MCF 10A (cell line): ENCODE measurements around the gene ECD. TPM values are rescaled to one million over a fixed set of nuclear protein-coding genes. Genes with fewer than 3 reads are reported as not detected.
"Not testable (repeated sequence)": the region's sequence is repeated elsewhere in the genome, so short reads cannot be mapped to it uniquely, and the experiment has no call there.

Experiments used
- BruUV-seq: library from RNA; stranded (reverse); fragments of 400-500 nt; replicated peaks from 2 replicates; lab custom pipeline; 2021; lab: Mats Ljungman, UMichigan
- CTCF ChIA-PET: fragments of 300-600 bp; sonication (Branson Sonifier 250); formaldehyde crosslinking; extraction: SDS; loops from one replicate; lab custom pipeline; 2021; ENCODE audit warnings: antibody characterized with exemption, inconsistent platforms; lab: Yijun Ruan, JAX
- POLR2A ChIA-PET: fragments of 300-600, 350-650 bp; sonication (Branson Sonifier 250); formaldehyde crosslinking; extraction: SDS; loops from one replicate; lab custom pipeline; 2020; ENCODE audit warnings: antibody characterized with exemption, inconsistent platforms; lab: Yijun Ruan, JAX
- DNase-seq: peaks from one replicate; pipeline ENCODE4 v3.0.0-alpha.2; 2018; ENCODE audit not compliant: unreplicated experiment
- H3K27ac Mint-ChIP-seq: one replicate; pipeline ENCODE4 v1.8.0; 2022; ENCODE audit warnings: mild to moderate bottlenecking, low read depth, mixed read lengths; ENCODE audit not compliant: unreplicated experiment
- H3K27me3 Mint-ChIP-seq: one replicate; pipeline ENCODE4 v1.8.0; 2022; ENCODE audit warnings: mixed read lengths; ENCODE audit not compliant: insufficient read depth, unreplicated experiment
- H3K36me3 Mint-ChIP-seq: one replicate; pipeline ENCODE4 v1.8.0; 2022; ENCODE audit warnings: mild to moderate bottlenecking, moderate library complexity, mixed read lengths; ENCODE audit not compliant: insufficient read depth, unreplicated experiment
- H3K4me1 Mint-ChIP-seq: one replicate; pipeline ENCODE4 v1.8.0; 2022; ENCODE audit warnings: mixed read lengths; ENCODE audit not compliant: insufficient read depth, unreplicated experiment
- H3K4me3 Mint-ChIP-seq: one replicate; pipeline ENCODE4 v1.8.0; 2022; ENCODE audit warnings: mild to moderate bottlenecking, moderate library complexity, mixed read lengths; ENCODE audit not compliant: unreplicated experiment
- H3K9me3 Mint-ChIP-seq: one replicate; pipeline ENCODE4 v1.8.0; 2022; ENCODE audit warnings: mixed read lengths; ENCODE audit not compliant: unreplicated experiment
- CTCF ChIP-seq: fragments of 200-600 bp; IDR thresholded peaks from one replicate; pipeline ENCODE4 v1.8.0; 2022; ENCODE audit warnings: antibody characterized with exemption, mild to moderate bottlenecking; ENCODE audit not compliant: unreplicated experiment
- intact Hi-C: fragments of 100-400 bp; cut with micrococcal nuclease; formaldehyde crosslinking; loops from 2 replicates; pipeline ENCODE4 v1.14.1; 2022
- total RNA-seq: library from RNA; stranded (reverse); gene quantifications from 2 replicates; pipeline ENCODE4 v1.2.3, GENCODE V29; 2022

Gene ECD
- total RNA-seq, 1 experiment from 2014 or later = 29.9 TPM

GRCh38 chr10:73116017-73116416 is 51.8 kb downstream of the ECD start:
- Mint-ChIP-seq H3K9me3 (no peaks in the 10 kb centered on the region), H3K27ac (no peak overlapping the region), H3K4me1 (peaks cover 12% of the 10 kb centered on the region), H3K27me3 (no peaks in the 10 kb centered on the region), H3K36me3 (peaks cover 5% of the 10 kb centered on the region), H3K4me3 (no peak overlapping the region)
- intact Hi-C loops = no loop called here
- BruUV-seq = no TSS peak
- no peak for DNase-seq
- TF ChIP-seq CTCF = no peak
- ChIA-PET CTCF (interaction anchor here (0.8 to 1.1 kb wide), 2 partner anchors 20 to 43 kb away, joined by 3 to 5 read pairs; no protein-coding TSS in a partner anchor), POLR2A (interaction anchor here (0.5 to 7.8 kb wide), 2 partner anchors 20 to 1244 kb away, joined by 3 to 64 read pairs; partner anchors contain the start of gene P4HA1)

- POLR2A ChIA-PET = interaction anchor here (0.7 to 7.8 kb wide), 6 partner anchors 15 to 777 kb away, joined by 3 to 64 read pairs (median 4); partner anchors contain the start of gene P4HA1
Measured at GRCh38 chr10:73113551-73113950, 54.3 kb downstream of the ECD start.

GRCh38 chr10:73112032-73112431 is 55.8 kb downstream of the ECD start:
- H3K4me3 Mint-ChIP-seq, DNase-seq, intact Hi-C loops, H3K27me3 Mint-ChIP-seq, BruUV-seq, H3K4me1 Mint-ChIP-seq, H3K27ac Mint-ChIP-seq, H3K9me3 Mint-ChIP-seq, H3K36me3 Mint-ChIP-seq: not testable (repeated sequence)
- ChIA-PET POLR2A (interaction anchor here (0.5 to 5.9 kb wide), 17 partner anchors 13 to 837 kb away, joined by 3 to 200 read pairs (median 5); partner anchors contain the start of genes FAM149B1, MRPS16 and P4HA1), CTCF (interaction anchor here (1.0 to 2.8 kb wide), 2 partner anchors 16 to 47 kb away, joined by 4 to 32 read pairs; partner anchors contain the start of gene P4HA1)

More at GRCh38 chr10:73113551-73113950, 54.3 kb downstream of the ECD start:
- no TSS peak for BruUV-seq
- TF ChIP-seq CTCF = no peak
- peaks cover 12% of the 10 kb centered on the region for H3K4me1 Mint-ChIP-seq
- H3K27me3 Mint-ChIP-seq = no peaks in the 10 kb centered on the region
- CTCF ChIA-PET = interaction anchor here (0.7 to 1.3 kb wide), 3 partner anchors 17 to 1882 kb away, joined by 3 to 5 read pairs (median 4); partner anchors contain the start of gene P4HA1
- peak overlapping the region; percentile 61 for H3K27ac Mint-ChIP-seq
- no peak overlapping the region for H3K4me3 Mint-ChIP-seq
- H3K9me3 Mint-ChIP-seq = no peaks in the 10 kb centered on the region
- peak; percentile 48 for DNase-seq
- peaks cover 4% of the 10 kb centered on the region for H3K36me3 Mint-ChIP-seq
- intact Hi-C loops = no loop called here

- ChIA-PET CTCF (interaction anchor here (0.6 to 2.8 kb wide), 6 partner anchors 10 to 448 kb away, joined by 3 to 32 read pairs (median 4); partner anchors contain the start of gene P4HA1), POLR2A (interaction anchor here (0.6 to 5.9 kb wide), 24 partner anchors 8 to 1147 kb away, joined by 3 to 200 read pairs (median 4); partner anchors contain the start of genes DNAJB12, DNAJC9, FAM149B1 and MRPS16)
- intact Hi-C loops = loop anchor here (2.0 kb wide), 1 partner anchor 14 kb away; the partner anchor contains the start of gene P4HA1
- Mint-ChIP-seq H3K9me3 (no peaks in the 10 kb centered on the region), H3K27me3 (no peaks in the 10 kb centered on the region), H3K36me3 (peaks cover 17% of the 10 kb centered on the region), H3K27ac (peak within 1 kb of the TSS; percentile 93), H3K4me3 (peak within 1 kb of the TSS; percentile 78), H3K4me1 (peaks cover 6% of the 10 kb centered on the region)
- DNase-seq = peak; percentile 67
- TF ChIP-seq CTCF = no peak
- BruUV-seq = no TSS peak
Measured at GRCh38 chr10:73110345-73110849, 57.4 kb downstream of the ECD start, which contains the start of gene NUDT13. Gene NUDT13 (plus strand): TSS chr10:73110455. CDS start chr10:73114366, 3,911 bp downstream.

GRCh38 chr10:73109248-73109652 is 58.6 kb downstream of the ECD start:
- not testable (repeated sequence) for H3K4me1 Mint-ChIP-seq, H3K27ac Mint-ChIP-seq

More at GRCh38 chr10:73109248-73109652, 58.6 kb downstream of the ECD start:
- H3K9me3 Mint-ChIP-seq, H3K4me3 Mint-ChIP-seq, H3K27me3 Mint-ChIP-seq, DNase-seq, intact Hi-C loops, BruUV-seq: not testable (repeated sequence)
- peaks cover 17% of the 10 kb centered on the region for H3K36me3 Mint-ChIP-seq
- CTCF ChIA-PET = interaction anchor here (1.0 to 1.2 kb wide), 2 partner anchors 9 to 12 kb away, joined by 3 to 5 read pairs; partner anchors contain the start of gene P4HA1
- POLR2A ChIA-PET = interaction anchor here (0.5 to 5.9 kb wide), 2 partner anchors 12 to 37 kb away, joined by 3 to 200 read pairs; partner anchors contain the start of gene P4HA1
